Activated T-helper 17 cell treated with anti-CD3 and anti-CD28 coated beads, Interleukin-2, amount 50 U/mL, for 72 hours (primary cell): ENCODE results near the gene HNF1A. TPM values are rescaled to one million over a fixed set of nuclear protein-coding genes. Genes with fewer than 3 reads are reported as not detected.
A peak's percentile ranks its signal among the peaks of the same experiment; 100 is the strongest.
"Not testable (repeated sequence)": the region's sequence is repeated elsewhere in the genome, so short reads cannot be mapped to it uniquely, and the experiment has no call there.

Experiments used
- ATAC-seq: fragments of 150-1000 bp; cut with Tn5 transposase; replicated peaks from 2 replicates; pipeline ENCODE4 v1.10.0; 2021; ENCODE audit warnings: mild to moderate bottlenecking, moderate library complexity
- H3K27ac Mint-ChIP-seq: one replicate; pipeline ENCODE4 v1.8.0; 2022; ENCODE audit warnings: mixed read lengths
- H3K27me3 Mint-ChIP-seq: one replicate; pipeline ENCODE4 v1.8.0; 2022; ENCODE audit warnings: mixed read lengths
- H3K36me3 Mint-ChIP-seq: one replicate; pipeline ENCODE4 v1.8.0; 2022; ENCODE audit warnings: low read depth, mild to moderate bottlenecking, mixed read lengths
- H3K4me1 Mint-ChIP-seq: one replicate; pipeline ENCODE4 v1.8.0; 2022; ENCODE audit warnings: mixed read lengths
- H3K4me3 Mint-ChIP-seq: one replicate; pipeline ENCODE4 v1.8.0; 2022; ENCODE audit warnings: mild to moderate bottlenecking, mixed read lengths
- H3K9me3 Mint-ChIP-seq: one replicate; pipeline ENCODE4 v1.8.0; 2022; ENCODE audit warnings: mixed read lengths
- total RNA-seq, 2 donors: library from RNA; stranded (reverse); gene quantifications; one replicate each; pipeline ENCODE4 v1.2.3, GENCODE V29; 2022

The HNF1A gene
- total RNA-seq, 2 donors from 2014 or later, result not detected

- Mint-ChIP-seq H3K27ac (no peak overlapping the region), H3K27me3 (peaks cover 3% of the 10 kb centered on the region), H3K9me3 (no peaks in the 10 kb centered on the region), H3K36me3 (no peaks in the 10 kb centered on the region), H3K4me3 (no peak overlapping the region), H3K4me1 (peaks cover 10% of the 10 kb centered on the region)
- no peak for ATAC-seq
These were observed 34.9 kb upstream of the HNF1A start for GRCh38 chr12:120943482-120943881.

- ATAC-seq, result peak; percentile 83
These were observed 33.6 kb upstream of the HNF1A start for GRCh38 chr12:120944645-120945217.

GRCh38 chr12:120945516-120945915 is 32.8 kb upstream of the HNF1A start:
- not testable (repeated sequence) for H3K27me3 Mint-ChIP-seq, H3K9me3 Mint-ChIP-seq, H3K36me3 Mint-ChIP-seq, H3K4me3 Mint-ChIP-seq, ATAC-seq, H3K4me1 Mint-ChIP-seq
- peak overlapping the region; percentile 10 for H3K27ac Mint-ChIP-seq

More at GRCh38 chr12:120944645-120945217, 33.6 kb upstream of the HNF1A start:
- Mint-ChIP-seq H3K27me3 (no peaks in the 10 kb centered on the region), H3K9me3 (no peaks in the 10 kb centered on the region), H3K4me3 (no peak overlapping the region), H3K36me3 (no peaks in the 10 kb centered on the region), H3K4me1 (peaks cover 10% of the 10 kb centered on the region), H3K27ac (no peak overlapping the region)

GRCh38 chr12:120950260-120950799 is 28.0 kb upstream of the HNF1A start:
- H3K27ac Mint-ChIP-seq, H3K36me3 Mint-ChIP-seq, H3K9me3 Mint-ChIP-seq, H3K4me3 Mint-ChIP-seq, H3K4me1 Mint-ChIP-seq, H3K27me3 Mint-ChIP-seq, ATAC-seq: not testable (repeated sequence)

GRCh38 chr12:120950807-120951206 is 27.5 kb upstream of the HNF1A start:
- no peak for ATAC-seq
- Mint-ChIP-seq H3K36me3 (no peaks in the 10 kb centered on the region), H3K4me3 (no peak overlapping the region), H3K9me3 (no peaks in the 10 kb centered on the region), H3K27ac (no peak overlapping the region), H3K4me1 (peaks cover 1% of the 10 kb centered on the region), H3K27me3 (no peaks in the 10 kb centered on the region)

GRCh38 chr12:120955232-120955631 is 23.1 kb upstream of the HNF1A start:
- H3K4me1 Mint-ChIP-seq, result peaks cover 5% of the 10 kb centered on the region
- no peak for ATAC-seq
- H3K4me3 Mint-ChIP-seq, result no peak overlapping the region

GRCh38 chr12:120956579-120957300 is 21.6 kb upstream of the HNF1A start:
- H3K27ac Mint-ChIP-seq, result no peak overlapping the region
- peaks cover 9% of the 10 kb centered on the region for H3K4me1 Mint-ChIP-seq
- H3K27me3 Mint-ChIP-seq, result no peaks in the 10 kb centered on the region
- ATAC-seq, result no peak
- H3K4me3 Mint-ChIP-seq, result no peak overlapping the region
- no peaks in the 10 kb centered on the region for H3K9me3 Mint-ChIP-seq
- H3K36me3 Mint-ChIP-seq, result no peaks in the 10 kb centered on the region

More at GRCh38 chr12:120955232-120955631, 23.1 kb upstream of the HNF1A start:
- Mint-ChIP-seq H3K9me3 (no peaks in the 10 kb centered on the region), H3K27ac (no peak overlapping the region), H3K27me3 (no peaks in the 10 kb centered on the region), H3K36me3 (no peaks in the 10 kb centered on the region)

GRCh38 chr12:120959111-120959878 is 19.0 kb upstream of the HNF1A start:
- H3K27ac Mint-ChIP-seq, result peak overlapping the region; percentile 63

GRCh38 chr12:120960657-120961056 is 17.7 kb upstream of the HNF1A start:
- Mint-ChIP-seq H3K36me3 (no peaks in the 10 kb centered on the region), H3K27me3 (no peaks in the 10 kb centered on the region), H3K4me1 (peaks cover 9% of the 10 kb centered on the region), H3K27ac (no peak overlapping the region), H3K9me3 (no peaks in the 10 kb centered on the region), H3K4me3 (peak overlapping the region; percentile 56)
- peak; percentile 65 for ATAC-seq

More at GRCh38 chr12:120959111-120959878, 19.0 kb upstream of the HNF1A start:
- peaks cover 9% of the 10 kb centered on the region for H3K4me1 Mint-ChIP-seq
- no peak for ATAC-seq
- peak overlapping the region; percentile 56 for H3K4me3 Mint-ChIP-seq
- no peaks in the 10 kb centered on the region for H3K27me3 Mint-ChIP-seq
- no peaks in the 10 kb centered on the region for H3K36me3 Mint-ChIP-seq
- H3K9me3 Mint-ChIP-seq, result no peaks in the 10 kb centered on the region

GRCh38 chr12:120961604-120962531 is 16.5 kb upstream of the HNF1A start:
- Mint-ChIP-seq H3K9me3 (no peaks in the 10 kb centered on the region), H3K4me3 (peak overlapping the region; percentile 15), H3K27me3 (no peaks in the 10 kb centered on the region), H3K27ac (peak overlapping the region; percentile 32), H3K4me1 (peaks cover 9% of the 10 kb centered on the region), H3K36me3 (no peaks in the 10 kb centered on the region)
- no peak for ATAC-seq

GRCh38 chr12:120962532-120963020 is 15.8 kb upstream of the HNF1A start:
- Mint-ChIP-seq H3K27me3 (no peaks in the 10 kb centered on the region), H3K36me3 (no peaks in the 10 kb centered on the region), H3K4me1 (peaks cover 9% of the 10 kb centered on the region), H3K4me3 (peak overlapping the region; percentile 15), H3K9me3 (no peaks in the 10 kb centered on the region), H3K27ac (peak overlapping the region; percentile 32)
- peak; percentile 74 for ATAC-seq

- Mint-ChIP-seq H3K9me3 (no peaks in the 10 kb centered on the region), H3K4me3 (no peak overlapping the region), H3K27ac (no peak overlapping the region), H3K4me1 (peaks cover 9% of the 10 kb centered on the region), H3K36me3 (no peaks in the 10 kb centered on the region), H3K27me3 (peaks cover 3% of the 10 kb centered on the region)
- no peak for ATAC-seq
These were observed 14.0 kb upstream of the HNF1A start for GRCh38 chr12:120964298-120964697.

GRCh38 chr12:120965534-120966091 is 12.7 kb upstream of the HNF1A start:
- H3K4me3 Mint-ChIP-seq, result no peak overlapping the region
- peaks cover 3% of the 10 kb centered on the region for H3K4me1 Mint-ChIP-seq
- no peak overlapping the region for H3K27ac Mint-ChIP-seq
- H3K36me3 Mint-ChIP-seq, result no peaks in the 10 kb centered on the region
- no peak for ATAC-seq
- H3K9me3 Mint-ChIP-seq, result no peaks in the 10 kb centered on the region
- H3K27me3 Mint-ChIP-seq, result peaks cover 3% of the 10 kb centered on the region
